GM23338 (cell line): ENCODE data around the gene SPRED2.

Source experiments
- CTCF ChIP-seq, 2 experiments: fragments of 200-600 bp in 1 of 2; sonication (generic) in 1 of 2; conservative IDR thresholded peaks; 2 replicates each; pipeline versions ENCODE4 v1.5.1 to v1.6.1; 2016 to 2017; ENCODE audit warnings: antibody characterized with exemption in 2 of 2, low read depth in 2 of 2, mild to moderate bottlenecking in 2 of 2, moderate library complexity in 1 of 2
- EZH2 ChIP-seq: fragments of 200-600 bp; sonication (generic); IDR thresholded peaks from one replicate; pipeline ENCODE4 v1.8.0; 2017; ENCODE audit warnings: antibody characterized with exemption, mild to moderate bottlenecking, low read depth; ENCODE audit not compliant: unreplicated experiment
- EZH2phosphoT487 ChIP-seq: fragments of 200-600 bp; sonication (generic); IDR thresholded peaks from one replicate; pipeline ENCODE4 v1.8.1; 2018; ENCODE audit warnings: antibody characterized with exemption; ENCODE audit not compliant: unreplicated experiment
- JUNB ChIP-seq: IDR thresholded peaks from one replicate; pipeline ENCODE4 v1.6.1; 2016; ENCODE audit warnings: antibody characterized with exemption; ENCODE audit not compliant: unreplicated experiment
- POLR2AphosphoS5 ChIP-seq: IDR thresholded peaks from 2 replicates; pipeline ENCODE4 v1.6.1; 2016; ENCODE audit warnings: antibody characterized with exemption, low read depth
- REST ChIP-seq: IDR thresholded peaks from one replicate; pipeline ENCODE4 v1.6.1; 2018; ENCODE audit warnings: antibody characterized with exemption; ENCODE audit not compliant: unreplicated experiment

GRCh38 chr2:65465857-65466256 lies 33.5 kb upstream of the SPRED2 start:
- TF ChIP-seq EZH2phosphoT487 (no peak), POLR2AphosphoS5 (no peak), CTCF (conservative IDR thresholded peaks at IDR 0.05; ENCODE audit: low read depth in 2 of 2) (no peak), EZH2 (no peak), REST (no peak), JUNB (no peak)
